ENCODE data around the gene C4orf54. TPM values are rescaled to one million over a fixed set of nuclear protein-coding genes. Genes with fewer than 3 reads are reported as not detected.

The C4orf54 gene
- total RNA-seq, 4 donors from 2014 or later = under 0.01 to 3.6 (median 0.60) TPM

DNA sequence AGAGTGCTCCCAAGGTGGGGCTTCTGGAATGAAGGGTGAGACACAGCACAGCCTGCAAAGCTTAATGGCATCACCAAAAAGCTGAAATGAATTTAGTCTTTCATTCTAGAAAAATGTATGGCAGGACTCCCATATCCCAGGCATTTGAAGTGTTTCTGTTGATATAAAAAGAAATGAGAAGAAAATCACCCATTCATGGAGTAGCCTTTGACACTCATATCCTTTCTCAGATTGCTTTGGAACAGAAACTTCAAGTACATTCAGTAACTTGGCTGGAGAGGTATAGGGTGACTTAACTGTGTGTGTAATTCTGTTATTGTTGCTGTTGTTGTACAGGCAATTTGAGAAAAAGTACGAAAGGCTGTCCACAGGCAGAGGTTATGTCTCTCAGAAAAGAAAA lies 35.3 kb downstream of the C4orf54 start:
- WGBS, 2 donors (ENCODE audit: low coverage in 1 of 2) = 33% methylated on average over 1 of the region's 1 CpG; no CpG with 5 or more reads in 1 of the 2 donors
- H3K27me3 ChIP-seq = no peaks in the 10 kb centered on the region
- no peaks in the 10 kb centered on the region for H3K36me3 ChIP-seq
- H3K9me3 ChIP-seq = no peaks in the 10 kb centered on the region
- peaks cover 0 to 39% (median 6%) of the 10 kb centered on the region in 3 donors for H3K4me1 ChIP-seq
- TF ChIP-seq POLR2AphosphoS5 (IDR thresholded peaks at IDR 0.05) (peak; percentile 24), EP300 (IDR thresholded peaks at IDR 0.05) (no peak)
- peak overlapping the region; percentile 25 to 79 (median 74) for H3K27ac ChIP-seq
- ATAC-seq = peak; percentile 48
- H3K4me3 ChIP-seq = no peak overlapping the region

DNA sequence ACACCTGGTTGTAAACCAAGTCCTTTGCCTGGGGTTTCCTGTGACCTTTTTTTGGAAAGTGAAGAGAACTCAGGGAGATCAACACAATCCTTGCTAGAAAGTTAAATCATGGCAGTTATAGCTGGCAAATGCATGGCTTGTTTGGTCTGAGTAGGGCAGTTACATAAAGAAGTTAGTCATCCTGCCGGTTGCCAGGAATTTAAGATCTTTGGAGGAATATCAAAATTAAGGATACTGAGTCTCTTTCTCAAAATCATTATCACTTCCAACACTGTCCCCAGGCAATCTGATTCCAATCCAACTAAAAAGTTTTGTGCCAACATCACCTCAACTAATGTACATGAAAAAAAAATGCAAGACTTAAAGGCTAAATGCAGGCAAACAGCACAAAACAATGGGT lies 40.3 kb downstream of the C4orf54 start:
- 14 to 60% methylated on average over 1 of the region's 1 CpG for WGBS, 2 donors (ENCODE audit: low coverage in 1 of 2)
- peak overlapping the region in 3 of 4 donors; percentile 6 to 57 (median 53) for H3K27ac ChIP-seq
- TF ChIP-seq EP300 (IDR thresholded peaks at IDR 0.05) (no peak), POLR2A (IDR thresholded peaks at IDR 0.05) (no peak), POLR2AphosphoS5 (IDR thresholded peaks at IDR 0.05) (no peak)
- TF ChIP-seq, protein P1, sequence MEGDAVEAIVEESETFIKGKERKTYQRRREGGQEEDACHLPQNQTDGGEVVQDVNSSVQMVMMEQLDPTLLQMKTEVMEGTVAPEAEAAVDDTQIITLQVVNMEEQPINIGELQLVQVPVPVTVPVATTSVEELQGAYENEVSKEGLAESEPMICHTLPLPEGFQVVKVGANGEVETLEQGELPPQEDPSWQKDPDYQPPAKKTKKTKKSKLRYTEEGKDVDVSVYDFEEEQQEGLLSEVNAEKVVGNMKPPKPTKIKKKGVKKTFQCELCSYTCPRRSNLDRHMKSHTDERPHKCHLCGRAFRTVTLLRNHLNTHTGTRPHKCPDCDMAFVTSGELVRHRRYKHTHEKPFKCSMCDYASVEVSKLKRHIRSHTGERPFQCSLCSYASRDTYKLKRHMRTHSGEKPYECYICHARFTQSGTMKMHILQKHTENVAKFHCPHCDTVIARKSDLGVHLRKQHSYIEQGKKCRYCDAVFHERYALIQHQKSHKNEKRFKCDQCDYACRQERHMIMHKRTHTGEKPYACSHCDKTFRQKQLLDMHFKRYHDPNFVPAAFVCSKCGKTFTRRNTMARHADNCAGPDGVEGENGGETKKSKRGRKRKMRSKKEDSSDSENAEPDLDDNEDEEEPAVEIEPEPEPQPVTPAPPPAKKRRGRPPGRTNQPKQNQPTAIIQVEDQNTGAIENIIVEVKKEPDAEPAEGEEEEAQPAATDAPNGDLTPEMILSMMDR (IDR thresholded peaks at IDR 0.05) = no peak

DNA sequence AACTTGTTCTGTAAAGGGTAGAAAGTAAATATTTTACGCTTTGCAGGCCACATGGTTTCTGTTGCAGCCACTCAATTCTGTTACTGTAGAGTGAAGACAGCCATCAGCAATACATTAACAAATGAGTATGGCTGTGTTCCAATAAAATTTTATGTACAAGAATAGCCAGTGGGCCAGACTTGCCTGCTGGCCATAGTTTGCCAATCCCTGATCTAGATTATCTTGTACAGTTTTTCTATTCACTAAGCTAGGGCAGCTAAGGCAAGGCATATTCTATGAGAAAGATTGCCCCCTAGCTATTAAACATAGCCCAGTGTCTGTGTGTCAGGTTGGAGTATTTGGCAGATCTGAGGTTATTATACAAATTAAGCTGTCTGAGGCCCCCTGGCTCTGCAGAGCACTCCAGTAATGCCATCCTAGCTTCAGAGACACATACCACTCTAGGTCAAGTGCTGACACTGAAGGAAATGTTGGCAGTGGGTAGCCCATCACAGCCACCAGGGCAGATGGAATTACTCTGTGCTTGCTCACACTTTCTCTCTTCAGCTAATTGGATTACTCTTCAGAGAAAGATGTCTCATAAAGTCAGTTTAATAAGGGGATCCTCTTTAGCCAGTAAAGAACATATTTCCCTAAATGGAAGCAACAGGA lies 42.3 kb downstream of the C4orf54 start:
- Histone ChIP-seq H3K9me3 (no peaks in the 10 kb centered on the region), H3K4me3 (no peak overlapping the region), H3K4me1 (peaks cover 0 to 32% (median 7%) of the 10 kb centered on the region in 3 donors), H3K36me3 (no peaks in the 10 kb centered on the region), H3K27me3 (no peaks in the 10 kb centered on the region), H3K27ac (peak overlapping the region in 2 of 4 donors; percentile 57 to 62)
- ATAC-seq = no peak
- TF ChIP-seq, protein P1 (IDR thresholded peaks at IDR 0.05) = peak in 1 of 4 experiments; percentile 35
- TF ChIP-seq POLR2A (IDR thresholded peaks at IDR 0.05) (no peak), POLR2AphosphoS5 (IDR thresholded peaks at IDR 0.05) (no peak), EP300 (IDR thresholded peaks at IDR 0.05) (no peak)
- WGBS, 2 donors (ENCODE audit: low coverage in 1 of 2) = 55 to 71% methylated on average over 1 of the region's 1 CpG

More for the DNA sequence above, 40.3 kb downstream of the C4orf54 start:
- H3K4me1 ChIP-seq = peaks cover 0 to 23% (median 0%) of the 10 kb centered on the region in 3 donors
- H3K9me3 ChIP-seq = no peaks in the 10 kb centered on the region
- H3K4me3 ChIP-seq = no peak overlapping the region
- ATAC-seq = no peak
- no peaks in the 10 kb centered on the region for H3K27me3 ChIP-seq
- H3K36me3 ChIP-seq = no peaks in the 10 kb centered on the region

DNA sequence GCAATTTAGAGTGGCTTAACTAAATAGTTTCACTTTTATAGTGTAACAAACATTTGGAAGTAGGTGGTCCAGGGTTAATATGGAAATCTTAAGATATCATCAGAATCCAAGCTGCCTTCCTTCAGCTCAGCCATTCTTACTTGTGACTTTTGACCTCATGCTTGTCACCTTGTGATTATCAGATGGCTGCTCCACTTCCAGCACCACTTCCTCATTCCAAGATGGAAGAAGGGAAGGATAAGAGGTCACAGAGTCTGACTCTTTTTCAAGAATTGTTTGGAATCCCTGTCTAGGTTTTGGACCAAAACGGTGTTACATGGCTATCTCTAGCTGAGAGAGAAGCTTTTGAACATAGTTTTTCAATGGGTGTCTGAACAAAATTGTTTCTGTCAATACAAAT lies 43.1 kb downstream of the C4orf54 start:
- WGBS, 2 donors (ENCODE audit: low coverage in 1 of 2) = 56 to 75% methylated on average over 1 of the region's 1 CpG
- H3K4me3 ChIP-seq = no peak overlapping the region
- TF ChIP-seq EP300 (IDR thresholded peaks at IDR 0.05) = no peak
- TF ChIP-seq, protein P1 (IDR thresholded peaks at IDR 0.05) = no peak
- TF ChIP-seq POLR2AphosphoS5 (IDR thresholded peaks at IDR 0.05) = no peak
- no peak for TF ChIP-seq POLR2A (IDR thresholded peaks at IDR 0.05)
- no peaks in the 10 kb centered on the region for H3K9me3 ChIP-seq
- H3K27ac ChIP-seq = peak overlapping the region in 1 of 4 donors; percentile 57
- ATAC-seq = no peak
- no peaks in the 10 kb centered on the region for H3K36me3 ChIP-seq
- H3K27me3 ChIP-seq = no peaks in the 10 kb centered on the region
- H3K4me1 ChIP-seq = peaks cover 0 to 32% (median 7%) of the 10 kb centered on the region in 3 donors

DNA sequence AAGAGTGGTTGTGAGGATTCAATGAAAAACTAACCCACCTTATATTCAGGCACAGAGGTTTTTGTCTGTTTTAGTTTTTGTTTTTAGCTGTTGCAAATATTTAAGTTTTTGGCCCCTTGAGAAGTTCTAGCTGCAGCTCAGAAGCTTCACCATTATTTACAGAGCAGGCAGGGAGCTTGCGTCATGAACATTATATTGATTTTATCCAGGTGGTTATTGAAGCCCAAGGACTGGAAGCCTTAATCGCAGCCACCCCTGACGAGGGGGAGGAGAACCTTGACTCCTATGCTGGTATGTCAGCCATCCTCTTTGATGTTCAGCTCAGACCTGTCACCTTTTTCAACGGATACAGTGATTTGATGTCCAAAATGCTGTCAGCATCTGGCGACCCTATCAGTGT lies 44.9 kb downstream of the C4orf54 start:
- no peaks in the 10 kb centered on the region for H3K27me3 ChIP-seq
- H3K27ac ChIP-seq = no peak overlapping the region
- H3K4me1 ChIP-seq = peaks cover 0 to 32% (median 7%) of the 10 kb centered on the region in 3 donors
- ATAC-seq = no peak
- TF ChIP-seq POLR2A (IDR thresholded peaks at IDR 0.05) (no peak), POLR2AphosphoS5 (IDR thresholded peaks at IDR 0.05) (no peak), EP300 (IDR thresholded peaks at IDR 0.05) (no peak)
- TF ChIP-seq, protein P1 (IDR thresholded peaks at IDR 0.05) = no peak
- no peak overlapping the region for H3K4me3 ChIP-seq
- no peaks in the 10 kb centered on the region for H3K9me3 ChIP-seq
- no peaks in the 10 kb centered on the region for H3K36me3 ChIP-seq
- 54 to 55% methylated on average over 3 to 5 of the region's 5 CpGs for WGBS, 2 donors (ENCODE audit: low coverage in 1 of 2)
